Activated CD8-positive, alpha-beta memory T cell treated with anti-CD3 and anti-CD28 coated beads, Interleukin-2, amount 50 U/mL, for 4 hours (primary cell): ENCODE results near the gene ABCA7.

Experiments
- DNase-seq: peaks from one replicate; pipeline ENCODE4 v3.0.0-alpha.2; 2020

ABCA7 gene

DNA sequence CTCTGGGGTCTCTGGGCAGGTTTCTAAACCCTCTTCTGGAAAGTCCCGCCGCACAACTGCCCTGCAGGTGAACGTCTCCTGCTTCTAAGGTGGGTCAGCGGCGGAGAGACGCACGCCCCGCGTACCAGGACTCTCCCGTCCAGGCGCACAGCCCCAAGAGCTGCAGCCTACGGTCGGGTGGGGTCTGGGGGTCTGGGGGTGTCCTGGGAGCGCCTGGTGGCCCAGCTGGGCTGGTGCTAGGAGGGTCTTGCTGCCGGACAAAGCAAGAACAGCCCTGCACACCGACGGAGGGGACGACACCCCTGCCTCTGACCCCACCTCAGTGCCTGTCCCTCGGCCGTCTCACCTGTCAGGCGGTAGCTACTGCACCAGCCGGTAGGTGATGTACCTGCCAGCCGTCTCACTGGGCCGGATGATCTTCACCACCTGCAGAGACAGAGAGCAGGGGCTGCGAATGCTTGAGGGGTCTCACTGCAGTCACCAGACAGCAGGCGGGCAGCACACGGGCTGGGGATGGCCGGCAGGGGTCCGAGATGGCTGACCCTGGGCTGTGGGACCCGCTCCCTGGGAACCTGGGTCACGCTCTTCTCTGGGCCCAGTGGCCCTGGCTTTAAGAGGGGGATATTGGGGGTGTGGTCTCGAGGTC, 49.3 kb downstream of the ABCA7 start:
- no peak for DNase-seq

- peak; percentile 60 for DNase-seq
Observed at GRCh38 chr19:1089891-1090290, 50.0 kb downstream of the ABCA7 start.

DNA sequence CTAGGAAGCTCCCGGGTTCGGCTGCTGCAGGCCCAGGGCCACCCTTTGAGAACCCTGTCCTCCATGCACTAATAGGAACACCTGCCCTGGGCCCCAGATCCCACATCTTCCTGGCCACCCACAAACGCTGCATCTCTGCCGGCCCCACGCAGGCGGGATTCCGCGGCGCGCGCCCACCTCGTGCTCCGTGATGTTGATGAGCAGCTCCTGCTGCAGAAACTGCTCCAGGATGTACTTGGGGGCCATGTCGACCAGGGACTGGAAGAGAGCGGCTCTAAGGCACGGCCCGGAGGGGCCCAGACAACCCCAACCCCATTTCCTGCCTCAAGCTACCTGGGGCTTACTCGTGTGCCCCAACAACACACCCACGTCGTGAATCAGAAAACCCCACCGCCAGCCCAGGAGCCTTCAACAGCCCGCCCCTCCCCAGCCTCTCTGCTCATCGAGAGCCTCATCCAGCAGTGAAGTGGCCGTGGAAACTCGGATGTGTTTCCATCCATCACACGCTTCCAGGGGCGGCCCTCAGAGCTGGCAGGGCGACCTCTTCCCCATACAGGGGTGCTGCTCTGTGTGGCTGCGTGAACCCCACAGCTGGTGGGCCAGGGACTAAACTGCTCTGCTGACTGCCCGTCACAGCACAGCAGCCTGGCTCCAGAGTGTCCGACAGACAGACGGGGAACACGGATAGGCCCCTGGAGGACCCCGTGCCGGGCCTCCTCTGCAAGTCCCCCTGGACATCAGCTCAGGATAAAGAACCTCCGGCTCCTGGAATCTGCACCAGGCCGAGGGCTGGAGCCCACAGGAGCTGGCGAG, 51.0 kb downstream of the ABCA7 start:
- DNase-seq: peak; percentile 72

GRCh38 chr19:1091544-1092175, 51.8 kb downstream of the ABCA7 start:
- DNase-seq: no peak

GRCh38 chr19:1093330-1093729, 53.4 kb downstream of the ABCA7 start:
- DNase-seq: no peak

DNA sequence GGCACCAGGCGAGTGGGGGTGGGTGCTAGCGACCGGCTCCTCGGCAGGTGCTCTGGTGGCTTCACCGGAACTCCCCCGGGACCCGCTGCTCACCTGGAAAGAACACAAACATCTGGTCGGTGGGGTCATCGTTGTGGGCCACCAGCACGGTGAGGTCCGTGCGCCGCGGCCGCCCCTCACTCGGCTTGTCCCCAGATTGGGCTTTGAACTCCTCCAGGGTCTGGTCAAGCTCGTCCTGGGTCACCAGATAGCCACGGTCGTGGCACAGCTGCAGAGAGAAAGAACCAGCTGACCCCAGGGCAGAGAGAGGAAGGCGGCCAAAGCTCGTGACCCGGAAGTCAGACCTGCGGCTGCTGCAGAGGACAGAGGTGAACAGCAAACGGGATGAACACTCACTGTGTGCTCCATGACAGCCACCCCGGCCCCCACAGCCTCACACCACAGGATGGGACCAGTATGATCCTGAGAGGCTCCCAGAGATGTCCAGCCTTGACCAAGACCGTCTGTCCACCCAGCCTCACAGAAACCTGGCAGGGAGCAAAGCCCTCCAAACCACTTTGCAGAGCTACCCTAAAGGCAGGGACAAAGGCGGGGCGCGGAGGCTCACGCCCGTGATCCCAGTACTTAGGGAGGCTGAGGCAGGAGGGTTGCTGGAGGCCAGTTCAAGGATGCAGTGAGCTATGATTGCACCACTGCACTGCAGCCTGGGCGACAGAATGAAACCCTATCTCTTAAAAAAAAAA, 54.1 kb downstream of the ABCA7 start:
- no peak for DNase-seq

- DNase-seq: no peak
Observed at GRCh38 chr19:1094655-1094977, 54.7 kb downstream of the ABCA7 start.

DNA sequence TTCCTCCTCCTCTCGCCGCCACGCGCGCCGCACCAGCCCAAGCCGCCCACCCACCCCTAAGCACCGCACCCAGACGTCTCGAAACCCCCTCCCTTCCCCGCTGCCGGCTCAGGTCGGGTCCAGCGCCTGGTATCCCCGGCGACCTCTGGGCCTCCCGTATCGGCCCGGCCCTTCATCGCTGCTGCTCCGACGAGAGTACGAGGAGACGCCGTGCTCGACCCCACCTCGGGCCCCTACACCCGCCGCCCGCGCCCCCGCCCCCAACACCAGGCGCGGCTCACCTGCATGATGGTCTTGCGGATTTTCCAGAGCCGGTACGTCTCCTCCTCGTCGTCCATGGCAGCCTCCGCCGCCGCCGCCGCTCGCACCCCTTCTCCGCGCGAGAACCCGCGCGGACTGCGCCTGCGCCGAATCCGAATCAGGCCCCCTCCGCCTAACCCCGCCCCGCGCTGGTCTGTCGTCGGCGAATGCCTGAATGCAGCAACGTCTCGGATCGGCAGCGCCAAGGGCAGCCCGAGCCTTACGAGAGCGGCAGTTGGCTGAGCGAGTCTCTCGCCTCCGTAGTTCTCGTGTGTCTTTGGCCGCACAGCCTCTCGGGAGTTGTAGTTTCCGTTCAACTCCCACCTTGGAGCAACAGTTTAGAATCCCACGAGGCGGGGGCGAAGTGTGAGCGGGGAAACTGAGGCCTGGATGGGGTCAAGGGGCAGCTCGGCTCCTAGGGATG, 55.2 kb downstream of the ABCA7 start, which contains the start of gene POLR2E:
Gene POLR2E (minus strand): TSS at position 398 of the 724 bp plus-strand sequence. CDS start 60 bp downstream, at position 338.
- peak; percentile 97 for DNase-seq

DNA sequence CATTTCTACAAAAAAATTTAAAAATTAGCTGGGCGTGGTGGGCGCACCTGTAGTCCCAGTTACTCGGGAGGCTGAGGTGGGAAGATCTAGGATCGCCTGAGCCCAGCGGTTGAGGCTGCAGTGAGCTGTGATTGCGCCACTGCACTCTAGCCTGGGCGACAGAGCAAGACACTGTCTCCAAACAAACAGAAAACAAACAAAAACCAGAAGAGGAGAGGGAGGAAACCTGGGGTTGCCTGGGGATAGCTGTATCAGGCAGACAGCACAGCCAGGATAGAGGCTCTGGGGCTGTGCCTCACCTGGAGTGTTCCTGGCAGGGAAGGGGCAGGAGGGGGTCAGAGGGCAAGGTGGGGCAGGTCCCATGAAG, 57.9 kb downstream of the ABCA7 start:
- DNase-seq: no peak

GRCh38 chr19:1098177-1099051, 58.5 kb downstream of the ABCA7 start:
- DNase-seq: no peak

DNA sequence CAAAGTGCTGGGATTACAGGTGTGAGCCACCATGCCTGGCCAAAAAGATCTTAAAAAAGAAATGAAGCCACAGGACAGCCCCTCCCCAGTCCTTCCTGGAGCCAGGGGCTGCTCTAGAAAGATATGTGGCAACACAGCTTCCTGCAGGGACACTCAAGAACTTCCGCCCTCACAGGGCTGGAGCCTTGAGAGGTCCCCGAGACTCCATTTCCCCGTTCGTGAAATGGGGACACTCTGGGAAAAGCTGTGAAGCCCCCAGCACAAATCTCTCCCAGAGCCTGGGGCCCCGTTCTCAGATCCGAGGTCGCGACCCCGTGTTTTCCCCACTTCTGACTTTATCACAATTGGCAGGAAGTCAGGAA, 61.4 kb downstream of the ABCA7 start:
- DNase-seq: no peak

DNA sequence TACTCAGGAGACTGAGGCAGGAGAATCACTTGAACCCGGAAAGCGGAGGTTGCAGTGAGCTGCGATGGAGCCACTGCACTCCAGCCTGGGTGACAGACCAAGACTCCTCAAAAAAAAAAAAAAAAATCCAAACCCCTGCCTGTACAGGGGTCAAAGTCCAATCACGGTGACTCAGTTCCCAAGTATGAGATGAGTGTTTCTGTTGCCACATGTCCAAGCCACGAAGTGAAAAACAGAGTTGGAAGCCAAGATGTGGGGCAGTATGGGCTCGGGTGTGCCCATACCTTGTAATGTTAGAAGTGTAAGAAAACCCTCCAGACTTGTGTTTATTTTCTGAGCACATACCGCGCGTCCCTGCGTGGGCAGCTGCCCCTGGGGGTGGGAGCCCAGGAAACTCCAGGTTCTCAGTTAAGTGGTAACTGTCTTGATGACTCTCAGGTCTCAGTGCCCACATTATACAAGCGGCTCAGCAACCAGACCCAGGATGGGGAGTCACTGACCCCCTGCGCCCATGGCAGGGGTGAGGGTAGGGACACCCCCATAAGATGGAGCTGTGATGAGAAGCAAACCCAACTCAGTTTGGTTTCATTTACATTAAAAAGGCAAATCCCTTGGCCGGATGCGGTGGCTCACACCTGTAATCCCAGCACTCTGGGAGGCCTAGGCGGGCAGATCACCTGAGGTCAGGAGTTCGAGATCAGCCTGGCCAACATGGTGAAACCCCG, 62.7 kb downstream of the ABCA7 start:
- DNase-seq: peak; percentile 58

DNA sequence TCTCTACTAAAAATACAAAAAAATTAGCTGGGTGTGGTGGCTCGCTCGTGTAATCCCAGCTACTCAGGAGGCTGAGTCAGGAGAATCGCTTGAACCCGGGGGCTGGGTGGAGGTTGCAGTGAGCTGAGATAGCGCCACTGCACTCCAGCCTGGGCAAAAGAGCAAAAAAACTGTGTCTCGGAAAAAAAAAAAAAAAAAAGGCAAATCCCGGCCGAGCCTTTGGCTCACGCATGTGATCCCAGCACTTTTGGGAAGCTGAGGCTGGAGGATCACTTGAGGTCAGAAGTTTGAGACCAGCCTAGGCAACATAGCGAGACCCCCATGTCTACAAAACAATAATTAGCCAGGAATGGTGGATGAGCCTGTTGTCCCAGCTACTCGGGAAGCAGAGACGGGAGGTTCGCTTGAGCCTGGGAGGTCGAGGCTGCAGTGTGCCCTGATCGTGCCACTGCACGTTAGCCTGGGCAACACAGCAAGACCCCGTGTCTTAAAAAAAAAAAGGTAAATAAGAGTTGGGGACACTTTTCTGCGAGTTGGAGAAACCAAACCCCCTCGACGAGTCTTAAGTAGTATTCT, 63.3 kb downstream of the ABCA7 start:
- DNase-seq: no peak

- peak; percentile 98 for DNase-seq
Observed at GRCh38 chr19:1103708-1104310, 63.9 kb downstream of the ABCA7 start, which contains the start of gene GPX4. TSS of gene GPX4 (plus strand) at chr19:1103994. CDS start at chr19:1104044, 50 bp downstream.

DNA sequence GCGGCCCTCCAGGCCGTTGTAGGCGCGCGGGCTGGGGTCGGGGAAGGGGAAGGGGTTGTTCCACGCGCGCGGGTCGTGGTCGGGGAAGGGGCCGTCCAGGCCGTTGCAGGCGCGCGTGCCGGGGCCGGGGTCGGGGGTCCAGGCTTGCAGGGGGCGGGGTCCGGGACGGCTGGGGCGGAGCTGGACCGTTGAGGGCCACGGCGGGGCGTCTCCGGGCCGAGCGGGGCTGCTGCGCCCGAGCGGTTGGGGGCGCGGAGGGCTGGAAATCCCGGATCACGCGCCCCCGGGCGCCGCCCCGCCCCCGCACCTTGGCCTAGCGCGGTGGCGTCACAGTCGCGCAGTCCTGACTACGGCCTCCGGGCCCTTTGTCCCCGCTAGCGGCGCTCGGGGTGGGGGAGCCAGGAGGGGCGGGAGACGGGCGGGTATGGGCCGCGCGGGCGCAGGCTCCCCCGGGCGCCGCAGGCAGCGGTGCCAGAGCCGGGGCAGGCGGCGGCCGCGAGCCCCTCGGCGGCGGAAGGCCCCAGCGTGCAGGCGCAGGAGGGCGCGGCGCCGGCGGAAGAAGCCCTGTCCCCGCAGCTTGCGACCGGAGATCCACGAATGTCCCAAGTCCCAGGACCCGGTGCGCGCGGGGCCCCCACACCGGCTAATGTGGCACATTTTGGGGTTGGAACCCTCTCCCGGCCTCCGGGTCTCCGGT, 64.6 kb downstream of the ABCA7 start:
- peak; percentile 80 for DNase-seq

- DNase-seq: no peak
Observed at GRCh38 chr19:1105008-1105872, 65.3 kb downstream of the ABCA7 start.

DNA sequence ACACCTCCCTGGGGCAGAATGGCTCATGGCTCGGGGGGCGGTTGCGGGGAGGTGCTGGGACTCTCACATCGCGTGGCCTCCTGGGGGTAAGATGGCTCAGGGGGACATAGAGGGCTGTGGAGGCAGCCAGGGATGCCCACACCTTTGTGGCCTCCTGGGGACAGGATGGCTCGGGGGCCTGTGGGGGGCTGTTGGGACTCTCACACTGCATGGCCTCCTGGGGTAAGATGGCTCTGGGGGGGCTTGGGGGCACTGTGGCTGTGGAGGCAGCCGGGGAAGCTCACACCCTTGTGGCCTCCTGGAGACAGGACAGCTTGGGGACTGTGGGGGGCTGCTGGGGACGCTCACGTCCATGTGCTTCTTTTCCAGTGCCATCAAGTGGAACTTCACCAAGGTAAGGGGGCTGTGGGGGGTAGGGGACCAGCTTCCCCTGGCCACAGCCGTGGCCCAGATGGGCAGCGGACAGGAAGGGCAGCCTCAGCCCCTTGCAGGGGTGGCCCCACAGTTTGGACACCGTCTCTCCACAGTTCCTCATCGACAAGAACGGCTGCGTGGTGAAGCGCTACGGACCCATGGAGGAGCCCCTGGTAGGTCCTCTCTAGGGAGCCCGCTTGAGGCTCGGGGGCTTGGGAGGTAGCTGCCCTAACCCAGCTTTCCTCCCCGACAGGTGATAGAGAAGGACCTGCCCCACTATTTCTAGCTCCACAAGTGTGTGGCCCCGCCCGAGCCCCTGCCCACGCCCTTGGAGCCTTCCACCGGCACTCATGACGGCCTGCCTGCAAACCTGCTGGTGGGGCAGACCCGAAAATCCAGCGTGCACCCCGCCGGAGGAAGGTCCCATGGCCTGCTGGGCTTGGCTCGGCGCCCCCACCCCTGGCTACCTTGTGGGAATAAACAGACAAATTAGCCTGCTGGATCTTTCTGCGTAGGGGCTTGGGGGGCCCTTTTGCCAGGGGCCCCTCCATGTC, 66.2 kb downstream of the ABCA7 start:
- DNase-seq: no peak
